GM23338 (cell line): ENCODE results near the gene MARCHF2. TPM values are rescaled to one million over a fixed set of nuclear protein-coding genes. Genes with fewer than 3 reads are reported as not detected.

Experiments used
- ATAC-seq: fragments of 200-7000 bp; cut with Tn5 transposase; 3 replicates; pipeline ENCODE4 v1.9.1; 2020
- DNase-seq: peaks from one replicate; pipeline ENCODE4 v3.0.0-alpha.2; 2015; ENCODE audit warnings: low spot score
- H2AFZ ChIP-seq: fragments of 200-600 bp; sonication (generic); 2 replicates; pipeline ENCODE4 v1.8.0; 2016; ENCODE audit warnings: antibody characterized with exemption, mild to moderate bottlenecking, moderate library complexity
- H3F3A ChIP-seq: fragments of 200-600 bp; sonication (generic); replicated peaks from 2 replicates; pipeline ENCODE4 v1.8.0; 2017; ENCODE audit warnings: antibody characterized with exemption, mixed run types, low read depth
- H3K27ac ChIP-seq: fragments of 200-600 bp; sonication (generic); 2 replicates; pipeline ENCODE4 v1.6.1; 2016; ENCODE audit warnings: low read depth
- H3K27me3 ChIP-seq: fragments of 200-600 bp; sonication (generic); 2 replicates; pipeline ENCODE4 v1.8.0; 2016; ENCODE audit warnings: mild to moderate bottlenecking, mixed run types, moderate library complexity; ENCODE audit not compliant: insufficient read depth
- H3K36me3 ChIP-seq: fragments of 200-600 bp; sonication (generic); 2 replicates; pipeline ENCODE4 v1.8.0; 2016; ENCODE audit warnings: mild to moderate bottlenecking; ENCODE audit not compliant: insufficient read depth
- H3K4me1 ChIP-seq: fragments of 200-600 bp; sonication (generic); 2 replicates; pipeline ENCODE4 v1.8.0; 2016; ENCODE audit warnings: mild to moderate bottlenecking, moderate library complexity; ENCODE audit not compliant: insufficient read depth
- H3K4me2 ChIP-seq: fragments of 200-600 bp; sonication (generic); 2 replicates; pipeline ENCODE4 v1.7.1; 2017; ENCODE audit warnings: mixed run types
- H3K4me3 ChIP-seq: fragments of 200-600 bp; sonication (generic); 2 replicates; pipeline ENCODE4 v1.6.1; 2016; ENCODE audit warnings: mixed run types
- H3K79me2 ChIP-seq: fragments of 200-600 bp; sonication (generic); replicated peaks from 2 replicates; pipeline ENCODE4 v1.8.0; 2017; ENCODE audit warnings: mild to moderate bottlenecking; ENCODE audit not compliant: insufficient read depth
- H3K9me2 ChIP-seq: fragments of 200-600 bp; sonication (generic); 2 replicates; pipeline ENCODE4 v1.8.0; 2017; ENCODE audit not compliant: insufficient read depth
- H4K20me1 ChIP-seq: fragments of 200-600 bp; sonication (generic); replicated peaks from 2 replicates; pipeline ENCODE4 v1.8.0; 2017; ENCODE audit warnings: mild to moderate bottlenecking; ENCODE audit not compliant: insufficient read depth
- H3K27ac Mint-ChIP-seq: 2 replicates; pipeline ENCODE4 v1.8.0; 2020; ENCODE audit warnings: inconsistent platforms, mild to moderate bottlenecking, moderate library complexity, mixed read lengths
- H3K27me3 Mint-ChIP-seq: 3 replicates; pipeline ENCODE4 v1.8.0; 2022; ENCODE audit warnings: low read depth, mild to moderate bottlenecking, moderate library complexity, mixed read lengths, inconsistent platforms; ENCODE audit not compliant: insufficient read depth, poor library complexity
- H3K36me3 Mint-ChIP-seq: 3 replicates; pipeline ENCODE4 v1.8.0; 2021; ENCODE audit warnings: low read depth, mild to moderate bottlenecking, inconsistent platforms, moderate library complexity, mixed read lengths
- H3K4me1 Mint-ChIP-seq: 3 replicates; pipeline ENCODE4 v1.8.0; 2020; ENCODE audit warnings: mild to moderate bottlenecking, inconsistent platforms, mixed read lengths
- H3K4me3 Mint-ChIP-seq: 3 replicates; pipeline ENCODE4 v1.8.0; 2021; ENCODE audit warnings: moderate library complexity, mild to moderate bottlenecking, inconsistent platforms, mixed read lengths
- H3K9me3 Mint-ChIP-seq: 3 replicates; pipeline ENCODE4 v1.8.0; 2020; ENCODE audit warnings: moderate library complexity, mild to moderate bottlenecking, inconsistent platforms, mixed read lengths
- CREB1 ChIP-seq: fragments of 250-450 bp; sonication (Bioruptor Pico); IDR thresholded peaks from 2 replicates; pipeline ENCODE4 v1.5.0; 2020; ENCODE audit warnings: low read depth, mild to moderate bottlenecking, moderate library complexity
- CTCF ChIP-seq, 2 experiments: fragments of 200-600 bp in 1 of 2; sonication (generic) in 1 of 2; conservative IDR thresholded peaks; 2 replicates each; pipeline versions ENCODE4 v1.5.1 to v1.6.1; 2016 to 2017; ENCODE audit warnings: antibody characterized with exemption in 2 of 2, low read depth in 2 of 2, mild to moderate bottlenecking in 2 of 2, moderate library complexity in 1 of 2
- EZH2 ChIP-seq: fragments of 200-600 bp; sonication (generic); IDR thresholded peaks from one replicate; pipeline ENCODE4 v1.8.0; 2017; ENCODE audit warnings: antibody characterized with exemption, mild to moderate bottlenecking, low read depth; ENCODE audit not compliant: unreplicated experiment
- EZH2phosphoT487 ChIP-seq: fragments of 200-600 bp; sonication (generic); IDR thresholded peaks from one replicate; pipeline ENCODE4 v1.8.1; 2018; ENCODE audit warnings: antibody characterized with exemption; ENCODE audit not compliant: unreplicated experiment
- JUNB ChIP-seq: IDR thresholded peaks from one replicate; pipeline ENCODE4 v1.6.1; 2016; ENCODE audit warnings: antibody characterized with exemption; ENCODE audit not compliant: unreplicated experiment
- REST ChIP-seq: IDR thresholded peaks from one replicate; pipeline ENCODE4 v1.6.1; 2018; ENCODE audit warnings: antibody characterized with exemption; ENCODE audit not compliant: unreplicated experiment
- ZNF462 ChIP-seq: fragments of 250-450 bp; sonication (Bioruptor Pico); IDR thresholded peaks from 2 replicates; pipeline ENCODE4 v1.5.0; 2020; ENCODE audit warnings: mild to moderate bottlenecking, moderate library complexity
- polyA plus RNA-seq: library from polyadenylated mRNA; unstranded; fragments of >200 nt; fragmentation: Nextera tagmentation; extraction: Ambion mirVana; gene quantifications from 2 replicates; pipeline ENCODE4 v1.2.1, GENCODE V29; 2016
- total RNA-seq: library from RNA; depleted of rRNA; stranded (reverse); fragments of >200 nt; shearing (Covaris generic); gene quantifications from 2 replicates; pipeline ENCODE4 v1.2.3, GENCODE V29; 2014

The MARCHF2 gene
- total and polyA plus RNA-seq, 2 experiments from 2014 or later = 18.9 to 50.1 TPM

GRCh38 chr19:8367327-8368001 is 45.6 kb upstream of the MARCHF2 start:
- Histone ChIP-seq H3K36me3 (no peaks in the 10 kb centered on the region), H3K27ac (no peak overlapping the region), H3F3A (peaks cover 9% of the 10 kb centered on the region; the same call in 1 of the 2 replicates), H3K4me2 (peak overlapping the region; percentile 75), H2AFZ (no peak overlapping the region; the same call in 1 of the 2 replicates), H3K4me1 (peaks cover 6% of the 10 kb centered on the region; the same call in 1 of the 2 replicates), H4K20me1 (no peaks in the 10 kb centered on the region), H3K4me3 (peak overlapping the region; percentile 47), H3K27me3 (peaks cover 43% of the 10 kb centered on the region), H3K79me2 (no peaks in the 10 kb centered on the region), H3K9me2 (no peaks in the 10 kb centered on the region)
- Mint-ChIP-seq H3K4me3 (peak overlapping the region; percentile 39; the same call in 1 of the 3 replicates), H3K4me1 (peaks cover 22% of the 10 kb centered on the region), H3K9me3 (peaks cover 2% of the 10 kb centered on the region; the same call in 1 of the 3 replicates), H3K27me3 (peaks cover 50% of the 10 kb centered on the region), H3K36me3 (no peaks in the 10 kb centered on the region), H3K27ac (no peak overlapping the region)
- TF ChIP-seq ZNF462 (CRISPR knock-in tag) = no peak
- no peak for TF ChIP-seq EZH2phosphoT487
- TF ChIP-seq JUNB = no peak
- no peak for TF ChIP-seq CREB1 (CRISPR knock-in tag)
- no peak for TF ChIP-seq REST
- no peak for TF ChIP-seq CTCF (conservative IDR thresholded peaks at IDR 0.05; ENCODE audit: low read depth in 2 of 2)
- TF ChIP-seq EZH2 = no peak
- DNase-seq = peak; percentile 84
- ATAC-seq = peak; percentile 42
